NK-92 treated with Interleukin-12 subunit alpha and Interleukin-12 subunit beta, amount 100 ng/mL, for 24 hours (cell line): ENCODE results near the gene FXN.
"Not testable (repeated sequence)": the region's sequence is repeated elsewhere in the genome, so short reads cannot be mapped to it uniquely, and the experiment has no call there.

Source experiments
- DNase-seq: peaks from one replicate; lab custom pipeline; 2025; lab: John Stamatoyannopoulos, UW

The FXN gene

GRCh38 chr9:69104830-69105527, 69.4 kb downstream of the FXN start:
- no peak for DNase-seq

- DNase-seq: no peak
Observed at GRCh38 chr9:69107771-69108170, 72.2 kb downstream of the FXN start.

- DNase-seq: not testable (repeated sequence)
Observed at GRCh38 chr9:69108706-69109105, 73.2 kb downstream of the FXN start.

- no peak for DNase-seq
Observed at GRCh38 chr9:69109152-69109551, 73.6 kb downstream of the FXN start.

- DNase-seq: not testable (repeated sequence)
Observed at GRCh38 chr9:69112646-69113045, 77.1 kb downstream of the FXN start.

DNA sequence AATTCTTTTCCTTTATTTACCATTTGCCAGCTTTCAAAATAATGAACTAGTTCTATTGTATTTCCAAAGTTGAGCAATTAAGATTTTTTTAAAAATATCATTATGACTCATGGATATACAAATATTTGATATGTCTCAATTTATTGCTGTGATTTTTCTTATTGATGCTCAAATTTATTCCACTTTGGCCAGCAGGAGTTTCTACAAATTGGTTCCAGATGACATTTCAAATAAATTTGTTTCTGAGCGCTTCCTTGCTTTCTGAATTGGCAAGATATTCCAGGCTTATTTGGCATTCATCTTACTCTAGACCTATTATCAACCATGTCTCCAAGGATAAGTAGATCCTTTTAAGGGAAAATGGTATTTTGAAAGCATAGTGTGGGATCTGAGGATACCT, 80.1 kb downstream of the FXN start:
- DNase-seq: no peak

- no peak for DNase-seq
Observed at GRCh38 chr9:69118656-69119055, 83.1 kb downstream of the FXN start.

- no peak for DNase-seq
Observed at GRCh38 chr9:69120380-69121154, 85.0 kb downstream of the FXN start.

DNA sequence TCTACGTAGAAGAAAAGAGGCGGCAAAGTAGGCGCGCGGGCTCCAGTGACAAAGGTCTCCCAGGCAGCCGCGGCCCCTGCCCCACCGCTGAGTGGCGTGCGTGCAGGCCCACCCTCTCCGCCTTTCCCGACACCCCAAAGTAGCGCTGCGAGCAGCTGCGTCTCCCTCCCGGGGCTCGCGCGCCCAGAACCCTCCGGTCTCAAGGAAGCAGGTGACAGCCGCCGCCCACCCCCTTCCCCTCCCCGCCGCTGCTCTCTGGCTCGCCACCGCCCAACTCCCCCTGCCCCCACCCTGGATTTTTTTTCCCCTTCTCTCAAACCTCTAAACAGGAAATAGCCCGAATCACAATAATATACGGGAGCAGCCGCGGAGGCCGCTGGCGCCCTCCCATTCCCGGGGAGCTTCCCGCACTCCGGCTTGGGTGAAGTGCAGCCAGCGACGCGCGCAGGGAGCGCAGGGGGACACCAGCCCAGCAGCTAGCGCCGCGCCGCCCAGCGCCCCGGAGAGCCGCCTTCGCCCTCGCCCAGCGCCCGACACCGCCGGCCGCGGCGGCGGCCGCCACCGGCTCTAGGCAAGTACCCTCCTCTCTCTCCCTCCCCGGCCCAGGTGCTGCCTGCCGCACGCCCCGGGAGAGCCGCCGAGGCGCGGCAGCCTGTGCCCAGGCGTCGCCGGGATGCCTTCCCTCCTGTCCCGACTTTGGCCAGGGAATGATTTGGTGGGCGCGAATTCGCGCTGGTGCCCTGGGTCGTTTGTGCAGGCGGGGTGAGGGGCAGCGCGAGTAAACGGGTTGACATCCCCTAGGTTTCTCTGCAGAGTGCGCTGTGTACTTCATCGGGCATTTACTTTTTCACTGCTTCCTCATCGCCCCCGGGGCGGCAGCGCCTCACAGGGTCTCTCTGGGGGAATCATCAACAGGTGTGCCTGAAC, 85.9 kb downstream of the FXN start:
- no peak for DNase-seq

- no peak for DNase-seq
Observed at GRCh38 chr9:69122082-69122548, 86.6 kb downstream of the FXN start.

- DNase-seq: no peak
Observed at GRCh38 chr9:69122549-69123141, 87.1 kb downstream of the FXN start.

GRCh38 chr9:69130456-69131441, 95.2 kb downstream of the FXN start:
- DNase-seq: no peak

DNA sequence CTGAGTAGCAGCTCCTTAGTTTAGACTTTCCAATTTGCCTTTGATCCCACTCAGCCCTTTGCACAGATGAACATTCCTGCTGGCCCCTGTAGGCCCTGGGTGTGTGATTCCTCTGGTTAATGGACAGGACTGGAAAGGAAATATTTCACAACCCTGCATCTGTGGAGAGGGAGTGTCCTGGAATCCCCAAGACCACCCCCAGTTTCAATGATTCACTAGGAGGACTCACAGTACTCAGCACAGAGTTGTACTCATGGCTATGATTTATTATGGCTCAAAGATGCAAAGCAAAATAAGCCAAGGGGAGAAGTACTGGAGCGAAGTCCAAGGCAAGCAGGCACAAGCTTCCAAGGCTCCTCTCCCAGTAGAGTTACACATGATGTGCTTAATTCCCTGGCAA, 96.1 kb downstream of the FXN start:
- DNase-seq: no peak

GRCh38 chr9:69132361-69132760, 96.8 kb downstream of the FXN start:
- DNase-seq: no peak

- DNase-seq: no peak
Observed at GRCh38 chr9:69134412-69134811, 98.9 kb downstream of the FXN start.

DNA sequence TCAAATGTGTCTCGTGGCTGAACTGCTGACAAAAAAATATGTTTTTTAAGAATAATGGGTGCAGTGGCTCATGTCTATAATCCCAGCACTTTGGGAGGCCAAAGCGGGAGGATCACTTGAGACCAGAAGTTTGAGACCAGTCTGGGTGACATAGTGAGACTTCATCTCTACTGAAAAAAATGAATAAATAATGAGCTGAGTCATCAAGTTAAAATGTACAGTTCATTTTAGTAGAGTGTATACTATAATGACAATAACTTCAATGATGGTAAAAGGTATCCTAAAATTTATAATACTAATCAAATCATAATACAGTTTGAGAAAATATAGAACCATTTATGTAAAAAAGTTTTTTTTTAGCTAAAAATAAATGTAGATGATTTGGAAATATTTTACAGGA, 100.6 kb downstream of the FXN start:
- no peak for DNase-seq

GRCh38 chr9:69136779-69137178, 101.2 kb downstream of the FXN start:
- DNase-seq: no peak

DNA sequence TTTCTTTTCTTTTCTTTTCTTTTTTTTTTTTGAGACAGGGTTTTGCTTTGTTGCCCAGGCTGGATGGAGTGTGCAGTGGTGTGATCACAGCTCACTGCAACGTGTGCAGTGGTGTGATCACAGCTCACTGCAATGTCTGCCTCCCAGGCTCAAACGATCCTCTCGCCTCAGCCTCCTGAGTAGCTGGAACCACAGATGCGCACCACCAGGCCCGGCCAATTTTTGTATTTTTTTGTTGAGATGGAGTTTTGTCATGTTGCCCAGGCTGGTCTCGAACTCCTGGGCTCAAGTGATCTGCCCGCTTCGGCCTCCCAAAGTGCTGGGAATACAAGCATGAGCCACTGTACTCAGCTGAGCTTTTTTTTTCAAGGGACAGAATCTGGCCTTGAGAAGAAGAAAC, 101.8 kb downstream of the FXN start:
- no peak for DNase-seq

DNA sequence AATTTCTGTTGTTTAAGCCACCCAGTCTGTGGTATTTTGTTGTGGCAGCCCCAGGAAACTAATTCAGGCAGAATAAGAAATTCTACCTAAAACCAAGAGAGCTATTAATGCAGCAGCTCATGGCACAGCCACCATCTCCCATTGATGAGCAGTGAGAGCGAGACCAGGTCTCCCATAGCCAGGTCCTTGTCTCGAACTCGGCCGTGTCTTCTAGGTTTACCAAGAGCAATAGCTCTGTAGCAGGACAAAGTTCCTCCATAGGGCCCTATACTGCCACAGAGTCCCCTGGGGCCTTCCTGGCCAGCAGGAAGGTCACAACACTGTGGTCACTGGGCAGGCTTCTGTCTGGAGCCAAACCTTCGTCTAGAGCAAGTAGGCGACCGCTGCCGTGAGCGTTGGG, 104.0 kb downstream of the FXN start:
- no peak for DNase-seq

- DNase-seq: no peak
Observed at GRCh38 chr9:69140123-69140735, 104.7 kb downstream of the FXN start.
